ENCODE measurements around the gene ZBED1.
"Not testable (repeated sequence)": the region's sequence is repeated elsewhere in the genome, so short reads cannot be mapped to it uniquely, and the experiment has no call there.

ZBED1 gene

GRCh38 chrX:2479420-2479780 is 21.4 kb downstream of the ZBED1 start:
- H3K4me3 ChIP-seq (ENCODE audit: low read depth, low read length), result no peak overlapping the region
- TF ChIP-seq, protein P1, sequence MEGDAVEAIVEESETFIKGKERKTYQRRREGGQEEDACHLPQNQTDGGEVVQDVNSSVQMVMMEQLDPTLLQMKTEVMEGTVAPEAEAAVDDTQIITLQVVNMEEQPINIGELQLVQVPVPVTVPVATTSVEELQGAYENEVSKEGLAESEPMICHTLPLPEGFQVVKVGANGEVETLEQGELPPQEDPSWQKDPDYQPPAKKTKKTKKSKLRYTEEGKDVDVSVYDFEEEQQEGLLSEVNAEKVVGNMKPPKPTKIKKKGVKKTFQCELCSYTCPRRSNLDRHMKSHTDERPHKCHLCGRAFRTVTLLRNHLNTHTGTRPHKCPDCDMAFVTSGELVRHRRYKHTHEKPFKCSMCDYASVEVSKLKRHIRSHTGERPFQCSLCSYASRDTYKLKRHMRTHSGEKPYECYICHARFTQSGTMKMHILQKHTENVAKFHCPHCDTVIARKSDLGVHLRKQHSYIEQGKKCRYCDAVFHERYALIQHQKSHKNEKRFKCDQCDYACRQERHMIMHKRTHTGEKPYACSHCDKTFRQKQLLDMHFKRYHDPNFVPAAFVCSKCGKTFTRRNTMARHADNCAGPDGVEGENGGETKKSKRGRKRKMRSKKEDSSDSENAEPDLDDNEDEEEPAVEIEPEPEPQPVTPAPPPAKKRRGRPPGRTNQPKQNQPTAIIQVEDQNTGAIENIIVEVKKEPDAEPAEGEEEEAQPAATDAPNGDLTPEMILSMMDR (conservative IDR thresholded peaks at IDR 0.05; ENCODE audit: low read depth, low read length), result no peak
- no peak for DNase-seq (ENCODE audit: low read depth)

DNA sequence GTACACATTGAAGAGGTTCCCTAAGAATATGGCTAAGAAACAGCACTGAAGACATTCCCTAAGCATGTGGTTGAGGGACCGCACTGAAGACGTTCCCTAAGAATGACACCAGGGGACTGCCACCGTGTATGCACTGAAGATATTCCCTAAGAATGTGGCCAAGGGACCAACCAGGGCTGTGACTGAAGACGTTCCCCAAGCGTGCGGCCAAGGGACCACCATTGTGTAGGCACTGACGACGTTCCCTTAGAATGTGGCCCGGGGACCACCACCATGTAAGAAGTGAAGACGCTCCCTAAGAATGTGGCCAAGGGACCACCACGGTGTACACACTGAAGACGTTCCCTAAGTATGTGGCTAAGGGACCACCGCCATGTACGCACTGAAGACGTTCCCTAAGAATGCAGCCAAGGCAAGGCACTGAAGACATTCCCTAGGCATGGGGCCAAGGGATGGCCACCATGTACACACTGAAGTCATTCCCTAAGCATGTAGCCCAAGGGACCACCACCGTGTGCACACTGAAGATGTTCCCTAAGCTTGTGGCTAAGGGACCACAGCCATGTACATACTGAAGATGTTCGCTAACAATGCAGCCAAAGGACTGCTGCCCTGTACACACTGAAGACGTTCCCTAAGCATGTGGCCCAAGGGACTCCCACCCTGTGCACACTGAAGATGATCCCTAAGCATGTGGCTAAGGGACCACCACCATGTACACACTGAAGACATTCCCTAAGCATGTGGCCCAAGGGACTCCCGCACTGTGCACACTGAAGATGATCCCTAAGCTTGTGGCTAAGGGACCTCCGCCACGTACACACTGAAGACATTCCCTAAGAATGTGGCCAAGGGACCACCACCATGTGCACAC is 22.0 kb downstream of the ZBED1 start:
- DNase-seq (ENCODE audit: low read depth), result no peak
- H3K4me3 ChIP-seq (ENCODE audit: low read depth, low read length), result no peak overlapping the region
- TF ChIP-seq, protein P1 (conservative IDR thresholded peaks at IDR 0.05; ENCODE audit: low read depth, low read length), result no peak

DNA sequence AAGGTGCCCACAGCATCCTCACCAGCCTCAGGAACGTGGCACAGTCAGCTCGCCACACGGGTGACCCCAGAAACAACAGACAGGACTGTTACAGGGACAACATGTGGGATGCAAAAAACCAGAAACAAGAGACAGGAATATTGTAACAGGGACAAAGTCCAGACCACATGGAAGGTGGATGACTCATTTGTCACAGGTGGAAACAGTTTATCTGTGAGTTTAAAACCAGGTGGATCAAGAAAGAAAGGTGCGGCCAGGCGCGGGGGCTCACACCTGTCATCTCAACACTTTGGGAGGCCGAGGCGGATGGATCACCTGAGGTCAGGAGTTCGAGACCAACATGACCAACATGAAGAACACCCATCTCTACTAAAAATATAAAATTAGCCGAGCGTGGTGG is 23.5 kb downstream of the ZBED1 start:
- DNase-seq (ENCODE audit: low read depth); H3K4me3 ChIP-seq (ENCODE audit: low read depth, low read length): not testable (repeated sequence)

DNA sequence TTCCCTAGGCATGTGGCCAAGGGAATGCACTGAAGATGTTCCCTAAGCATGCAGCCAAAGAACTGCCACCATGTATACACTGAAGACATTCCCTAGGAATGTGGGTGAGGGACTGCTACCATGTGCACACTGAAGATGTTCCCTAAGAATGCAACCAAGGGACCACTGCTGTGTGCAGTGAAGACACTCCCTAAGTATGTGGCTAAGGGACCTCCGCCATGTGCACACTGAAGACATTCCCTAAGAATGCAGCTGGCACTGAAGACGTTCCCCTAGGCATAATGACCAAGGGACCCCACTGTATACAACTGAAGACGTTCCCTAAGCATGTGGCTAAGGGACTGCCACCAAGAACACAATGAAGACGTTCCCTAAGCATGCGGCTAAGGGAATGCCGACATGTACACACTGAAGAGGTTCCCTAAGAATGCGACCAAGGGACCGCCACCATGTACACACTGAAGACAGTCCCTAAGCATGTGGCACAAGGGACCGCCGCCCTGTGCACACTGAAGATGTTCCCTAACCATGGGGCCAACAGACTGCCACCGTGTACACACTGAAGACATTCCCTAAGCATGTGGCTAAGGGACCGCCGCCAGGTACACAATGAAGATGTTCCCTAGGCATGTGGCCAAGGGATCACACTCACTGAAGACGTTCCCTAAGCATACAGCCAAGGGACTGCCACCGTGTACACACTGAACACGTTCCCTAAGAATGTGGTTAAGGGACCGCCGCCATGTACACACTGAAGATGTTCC is 25.6 kb downstream of the ZBED1 start:
- no peak overlapping the region for H3K4me3 ChIP-seq (ENCODE audit: low read depth, low read length)
- TF ChIP-seq, protein P1 (conservative IDR thresholded peaks at IDR 0.05; ENCODE audit: low read depth, low read length), result no peak

GRCh38 chrX:2474280-2474962 is 26.4 kb downstream of the ZBED1 start:
- H3K4me3 ChIP-seq (ENCODE audit: low read depth, low read length), result no peak overlapping the region
- no peak for DNase-seq (ENCODE audit: low read depth)
- TF ChIP-seq, protein P1 (conservative IDR thresholded peaks at IDR 0.05; ENCODE audit: low read depth, low read length), result no peak

More for the DNA sequence above, 25.6 kb downstream of the ZBED1 start:
- DNase-seq (ENCODE audit: low read depth), result no peak

GRCh38 chrX:2473064-2473463 is 27.7 kb downstream of the ZBED1 start:
- not testable (repeated sequence) for DNase-seq (ENCODE audit: low read depth); H3K4me3 ChIP-seq (ENCODE audit: low read depth, low read length)

GRCh38 chrX:2471641-2472040 is 29.1 kb downstream of the ZBED1 start:
- TF ChIP-seq, protein P1 (conservative IDR thresholded peaks at IDR 0.05; ENCODE audit: low read depth, low read length), result no peak
- DNase-seq (ENCODE audit: low read depth), result no peak

DNA sequence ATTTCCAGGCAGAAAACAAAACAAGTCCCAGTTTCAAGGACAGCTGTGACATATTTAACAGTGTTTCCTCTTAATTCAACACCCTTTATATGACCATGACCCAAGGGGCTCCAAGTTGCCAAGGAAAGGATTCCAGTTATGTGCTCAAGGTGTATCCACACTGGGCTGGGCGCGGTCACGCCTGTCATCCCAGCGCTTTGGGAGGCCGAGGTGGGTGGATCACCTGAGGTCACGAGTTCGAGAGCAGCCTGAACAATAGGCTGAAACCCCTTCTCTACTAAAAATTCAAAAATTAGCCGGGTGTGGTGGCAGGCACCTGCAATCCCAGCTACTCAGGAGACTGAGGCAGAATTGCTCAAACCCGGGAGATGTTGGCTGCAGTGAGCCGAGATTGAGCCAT is 29.6 kb downstream of the ZBED1 start:
- DNase-seq (ENCODE audit: low read depth), result not testable (repeated sequence)

More at GRCh38 chrX:2471641-2472040, 29.1 kb downstream of the ZBED1 start:
- H3K4me3 ChIP-seq (ENCODE audit: low read depth, low read length), result no peak overlapping the region

DNA sequence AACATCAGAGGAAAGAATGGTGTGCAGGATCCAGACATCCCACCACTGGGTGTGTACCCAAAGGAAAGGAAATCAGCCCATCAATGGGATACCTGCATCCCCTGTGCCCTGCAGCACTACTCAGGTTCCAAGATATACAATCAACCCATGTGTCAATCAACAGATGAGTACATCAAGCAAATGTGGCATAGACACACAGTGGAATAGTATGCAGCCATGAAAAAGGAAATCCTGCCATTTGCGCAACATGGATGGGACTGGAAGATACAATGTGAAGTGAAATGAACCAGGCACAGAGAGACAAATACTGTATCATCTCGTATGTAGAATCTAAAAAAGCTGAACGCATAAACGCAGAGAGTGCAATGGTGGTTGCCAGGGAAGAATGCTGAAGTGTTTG is 30.9 kb downstream of the ZBED1 start:
- not testable (repeated sequence) for H3K4me3 ChIP-seq (ENCODE audit: low read depth, low read length); DNase-seq (ENCODE audit: low read depth)

More for the DNA sequence above, 29.6 kb downstream of the ZBED1 start:
- not testable (repeated sequence) for H3K4me3 ChIP-seq (ENCODE audit: low read depth, low read length)

Data from choroid plexus epithelial cell (primary cell).